SK-N-MC (cell line): ENCODE data around the gene MEX3C.

Source experiments
- EZH2 ChIP-seq: fragments of 200-600 bp; sonication (generic); IDR thresholded peaks from one replicate; pipeline ENCODE4 v1.6.1; 2017; ENCODE audit warnings: antibody characterized with exemption
- FOXP2 ChIP-seq: optimal IDR thresholded peaks from 2 replicates; pipeline ENCODE3; 2011; ENCODE audit warnings: mild to moderate bottlenecking, moderate library complexity; ENCODE audit not compliant: insufficient read depth; ENCODE audit errors: extremely low read length, control extremely low read depth
- POLR2AphosphoS5 ChIP-seq: IDR thresholded peaks from 2 replicates; pipeline ENCODE4 v1.6.1; 2012; ENCODE audit warnings: mild to moderate bottlenecking, low read depth, low read length, borderline replicate concordance

- no peak for TF ChIP-seq EZH2
- TF ChIP-seq POLR2AphosphoS5, result no peak
- TF ChIP-seq FOXP2, result no peak
Measured at GRCh38 chr18:51183372-51184090, 13.9 kb downstream of the MEX3C start.
